SH-SY5Y (cell line): ENCODE data around the gene CIZ1.

Experiments
- GATA2 ChIP-seq: IDR thresholded peaks from 2 replicates; pipeline ENCODE4 v1.6.1; 2011; ENCODE audit warnings: mild to moderate bottlenecking, low read depth, low read length
- GATA3 ChIP-seq: IDR thresholded peaks from 2 replicates; pipeline ENCODE4 v1.6.1; 2011; ENCODE audit warnings: low read depth, mild to moderate bottlenecking, low read length, moderate library complexity

DNA sequence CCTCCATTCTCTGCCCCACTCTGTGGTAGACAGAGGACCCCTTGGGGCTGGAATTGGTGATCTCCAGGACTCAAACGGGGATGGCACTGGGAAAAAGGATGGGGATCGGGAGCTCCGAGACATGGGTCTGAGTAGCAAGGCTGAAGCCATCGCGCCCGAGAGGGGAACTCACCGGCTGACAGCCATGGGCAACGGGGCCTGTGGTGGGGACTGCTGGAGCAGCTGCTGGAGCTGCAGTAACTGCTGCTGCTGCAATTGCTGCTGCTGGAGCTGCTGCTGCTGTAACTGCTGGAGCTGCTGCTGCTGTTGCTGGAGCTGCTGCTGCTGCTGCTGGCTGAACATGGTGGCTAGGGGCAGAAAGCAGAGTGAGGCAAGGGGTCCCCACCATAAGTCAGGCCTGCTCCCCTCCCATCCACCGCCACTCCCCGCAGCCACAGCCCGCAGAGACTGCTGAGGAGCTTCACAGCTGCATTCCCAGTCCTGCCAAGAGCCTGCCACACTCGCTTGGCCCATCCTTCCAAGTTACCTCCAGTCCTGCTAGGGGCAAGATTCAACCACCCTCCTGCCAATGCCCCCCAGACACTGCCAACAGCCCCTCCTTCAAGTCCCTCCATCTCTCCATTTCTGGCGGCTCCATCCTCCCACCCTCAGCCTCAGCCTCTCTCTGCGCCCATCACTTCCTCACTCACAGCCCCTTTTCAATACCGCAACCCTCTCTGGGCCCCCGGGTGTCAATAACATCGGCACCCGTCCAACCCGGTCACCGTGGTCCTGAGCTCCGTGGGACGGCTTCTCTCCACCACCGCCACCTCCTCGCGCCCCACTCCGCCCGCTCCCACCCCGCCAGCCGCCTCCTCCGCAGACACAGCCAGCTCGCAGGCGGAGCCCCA, 611 bp downstream of the CIZ1 start:
- TF ChIP-seq GATA3 (no peak), GATA2 (no peak)
